ENCODE data around the gene MYH2.

GRCh38 chr17:10547351-10547750 lies 2.1 kb downstream of the MYH2 start:
- TF ChIP-seq POLR2A (IDR thresholded peaks at IDR 0.05; ENCODE audit: low read length), result no peak
- TF ChIP-seq GATA1 (IDR thresholded peaks at IDR 0.05; ENCODE audit: low read depth, low read length), result no peak
